Measurements from ENCODE around the gene USP31. TPM values are rescaled to one million over a fixed set of nuclear protein-coding genes. Genes with fewer than 3 reads are reported as not detected.

The USP31 gene
- total and polyA plus RNA-seq, 8 donors = 1.7 to 18.5 (median 5.8) TPM

DNA sequence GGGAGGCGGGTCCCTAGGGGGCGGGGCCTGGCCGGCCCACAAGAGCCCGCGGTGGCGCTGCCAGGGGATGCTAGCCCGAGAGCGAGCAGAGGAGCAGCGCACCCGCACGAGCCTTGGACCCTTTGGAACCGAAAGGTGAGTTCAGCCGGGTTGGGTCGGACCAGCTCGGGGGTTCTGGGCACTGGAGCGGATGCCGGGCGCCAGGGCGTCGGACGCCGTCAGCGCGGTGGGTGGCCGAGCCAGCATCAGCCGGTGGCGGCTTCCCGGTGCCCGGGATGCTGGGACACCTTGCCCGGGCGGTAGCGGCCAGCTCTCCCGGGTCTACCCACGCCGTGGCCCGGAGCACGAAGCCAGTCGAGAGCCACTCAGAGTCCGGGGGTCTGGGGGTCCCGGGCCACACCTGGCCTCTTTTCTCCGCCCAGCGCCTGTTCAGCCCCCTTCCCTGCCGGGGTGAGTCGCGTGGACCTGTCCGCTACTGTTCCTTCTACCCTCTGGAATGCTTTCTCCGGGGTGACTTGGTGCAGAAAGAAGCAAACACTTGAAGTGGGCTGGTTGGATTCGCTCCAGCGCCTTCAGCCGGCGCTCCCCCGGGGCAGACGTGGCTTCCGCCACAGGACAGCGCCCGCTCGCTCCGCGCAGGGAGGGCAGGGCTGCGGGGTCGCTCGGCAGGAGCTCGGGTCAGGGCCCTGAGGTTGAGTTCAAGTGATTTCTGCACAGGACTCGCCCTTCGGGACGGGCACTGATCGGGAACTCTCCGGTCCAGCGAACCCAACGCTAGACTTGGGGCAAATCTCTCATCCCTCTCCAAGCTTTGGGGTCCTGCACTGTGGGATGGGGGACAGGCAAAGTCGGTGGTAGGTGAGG is 33.7 kb upstream of the USP31 start, which contains the start of gene SCNN1G:
Gene SCNN1G (plus strand): TSS at position 67 of the 864 bp plus-strand sequence. CDS start 3,527 bp downstream, outside the sequence.
- peak; percentile 31 to 40 for DNase-seq
- H3K9me3 ChIP-seq = no peaks in the 10 kb centered on the region
- WGBS, 5 donors = 1 to 3% (median 1%) methylated on average over 36 to 71 of the region's 71 CpGs
- H3K27ac ChIP-seq = peak within 1 kb of the TSS; percentile 2 to 67 (median 29)
- H3K4me1 ChIP-seq = peaks cover 13 to 34% (median 28%) of the 10 kb centered on the region in 4 donors
- no peaks in the 10 kb centered on the region for H3K36me3 ChIP-seq
- TF ChIP-seq, protein P1, sequence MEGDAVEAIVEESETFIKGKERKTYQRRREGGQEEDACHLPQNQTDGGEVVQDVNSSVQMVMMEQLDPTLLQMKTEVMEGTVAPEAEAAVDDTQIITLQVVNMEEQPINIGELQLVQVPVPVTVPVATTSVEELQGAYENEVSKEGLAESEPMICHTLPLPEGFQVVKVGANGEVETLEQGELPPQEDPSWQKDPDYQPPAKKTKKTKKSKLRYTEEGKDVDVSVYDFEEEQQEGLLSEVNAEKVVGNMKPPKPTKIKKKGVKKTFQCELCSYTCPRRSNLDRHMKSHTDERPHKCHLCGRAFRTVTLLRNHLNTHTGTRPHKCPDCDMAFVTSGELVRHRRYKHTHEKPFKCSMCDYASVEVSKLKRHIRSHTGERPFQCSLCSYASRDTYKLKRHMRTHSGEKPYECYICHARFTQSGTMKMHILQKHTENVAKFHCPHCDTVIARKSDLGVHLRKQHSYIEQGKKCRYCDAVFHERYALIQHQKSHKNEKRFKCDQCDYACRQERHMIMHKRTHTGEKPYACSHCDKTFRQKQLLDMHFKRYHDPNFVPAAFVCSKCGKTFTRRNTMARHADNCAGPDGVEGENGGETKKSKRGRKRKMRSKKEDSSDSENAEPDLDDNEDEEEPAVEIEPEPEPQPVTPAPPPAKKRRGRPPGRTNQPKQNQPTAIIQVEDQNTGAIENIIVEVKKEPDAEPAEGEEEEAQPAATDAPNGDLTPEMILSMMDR (IDR thresholded peaks at IDR 0.05) = peak in 1 of 7 experiments; percentile 39
- peak in 1 of 3 donors; percentile 47 for TF ChIP-seq POLR2AphosphoS5 (IDR thresholded peaks at IDR 0.05)
- TF ChIP-seq EP300 (IDR thresholded peaks at IDR 0.05) = no peak
- intact Hi-C loops (cut with DNase I; ENCODE audit: low total_unique reads) = loop anchor here (5.0 kb wide), 1 partner anchor 249 kb away; no protein-coding TSS in a partner anchor
- H3K4me3 ChIP-seq = peak within 1 kb of the TSS; percentile 49 to 75 (median 50)
- H3K27me3 ChIP-seq = peaks cover 0 to 84% (median 15%) of the 10 kb centered on the region in 3 donors

- no peaks in the 10 kb centered on the region for H3K36me3 ChIP-seq
- peak overlapping the region in 2 of 5 donors; percentile 64 to 67 for H3K27ac ChIP-seq
- H3K4me3 ChIP-seq = peak overlapping the region; percentile 49 to 75 (median 50)
- H3K27me3 ChIP-seq = peaks cover 0 to 84% (median 15%) of the 10 kb centered on the region in 3 donors
- peak; percentile 93 to 95 for DNase-seq
- intact Hi-C loops (cut with DNase I; ENCODE audit: low total_unique reads) = loop anchor here (5.0 kb wide), 1 partner anchor 250 kb away; no protein-coding TSS in a partner anchor
- WGBS, 5 donors = 2 to 6% (median 5%) methylated on average over 25 to 33 of the region's 33 CpGs
- H3K9me3 ChIP-seq = no peaks in the 10 kb centered on the region
- peaks cover 13 to 34% (median 28%) of the 10 kb centered on the region in 4 donors for H3K4me1 ChIP-seq
- TF ChIP-seq POLR2A (IDR thresholded peaks at IDR 0.05) (no peak), POLR2AphosphoS5 (IDR thresholded peaks at IDR 0.05) (peak in 2 of 3 donors; percentile 13 to 60), EP300 (IDR thresholded peaks at IDR 0.05) (no peak)
- TF ChIP-seq, protein P1 (IDR thresholded peaks at IDR 0.05) = peak in 5 of 7 experiments; percentile 64 to 99 (median 98)
Measured at GRCh38 chr16:23182206-23182678, 33.0 kb upstream of the USP31 start.

DNA sequence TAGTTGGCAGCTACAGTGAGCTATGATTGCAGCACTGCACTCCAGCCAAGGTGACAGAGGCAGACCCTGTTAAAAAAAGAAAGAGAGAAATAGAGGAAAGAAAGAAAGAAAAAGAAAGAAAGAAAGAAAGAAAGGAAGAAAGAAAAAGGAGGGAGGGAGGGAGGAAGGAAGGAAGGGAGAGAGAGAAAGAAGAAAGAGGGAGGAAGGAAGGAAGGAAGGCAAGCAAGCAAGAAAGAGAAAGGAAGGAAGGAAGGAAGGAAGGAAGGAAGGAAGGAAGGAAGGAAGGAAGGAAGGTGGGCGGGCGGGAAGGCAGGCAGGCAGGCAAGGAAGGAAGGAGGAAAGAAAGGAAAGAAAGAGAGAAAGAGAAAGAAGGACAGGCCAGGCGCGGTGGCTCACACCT is 32.3 kb upstream of the USP31 start:
- TF ChIP-seq, protein P1 (IDR thresholded peaks at IDR 0.05) = no peak
- no peak for TF ChIP-seq POLR2AphosphoS5 (IDR thresholded peaks at IDR 0.05)
- no peak for TF ChIP-seq POLR2A (IDR thresholded peaks at IDR 0.05)
- TF ChIP-seq EP300 (IDR thresholded peaks at IDR 0.05) = no peak
- intact Hi-C loops (cut with DNase I; ENCODE audit: low total_unique reads) = loop anchor here (5.0 kb wide), 1 partner anchor 251 kb away; no protein-coding TSS in a partner anchor
- WGBS, 5 donors = 85 to 97% (median 90%) methylated on average over 4 of the region's 4 CpGs
- Histone ChIP-seq H3K27ac (no peak overlapping the region), H3K36me3 (no peaks in the 10 kb centered on the region), H3K9me3 (no peaks in the 10 kb centered on the region), H3K4me3 (no peak overlapping the region), H3K27me3 (peaks cover 0 to 87% (median 15%) of the 10 kb centered on the region in 3 donors), H3K4me1 (peaks cover 13 to 34% (median 28%) of the 10 kb centered on the region in 4 donors)
- DNase-seq = no peak

- Histone ChIP-seq H3K4me1 (no peaks in the 10 kb centered on the region), H3K27ac (no peak overlapping the region), H3K4me3 (no peak overlapping the region), H3K27me3 (peaks cover 0 to 55% (median 3%) of the 10 kb centered on the region in 3 donors), H3K9me3 (no peaks in the 10 kb centered on the region), H3K36me3 (no peaks in the 10 kb centered on the region)
- intact Hi-C loops (cut with DNase I; ENCODE audit: low total_unique reads) = no loop called here
- TF ChIP-seq EP300 (IDR thresholded peaks at IDR 0.05) (no peak), POLR2A (IDR thresholded peaks at IDR 0.05) (no peak), POLR2AphosphoS5 (IDR thresholded peaks at IDR 0.05) (no peak)
- TF ChIP-seq, protein P1 (IDR thresholded peaks at IDR 0.05) = no peak
- DNase-seq = no peak
Measured at GRCh38 chr16:23175651-23176050, 26.4 kb upstream of the USP31 start.
